ENCODE measurements around the gene SHISA6. TPM values are rescaled to one million over a fixed set of nuclear protein-coding genes. Genes with fewer than 3 reads are reported as not detected.

Gene SHISA6
- total RNA-seq, result not detected

GRCh38 chr17:11240841-11241610 lies at the start of gene SHISA6:
TSS of gene SHISA6 (plus strand) at chr17:11241213.
- DNase-seq (ENCODE audit: low spot score in 2 of 2), result no peak
- H3K27ac Mint-ChIP-seq, result no peak within 1 kb of the TSS
- H3K9me3 Mint-ChIP-seq, result peaks cover 0 to 9% of the 10 kb centered on the region in 2 donors
- peaks cover 0 to 17% of the 10 kb centered on the region in 2 donors for H3K36me3 Mint-ChIP-seq
- no peak for ATAC-seq

GRCh38 chr17:11195801-11196200 lies 45.2 kb upstream of the SHISA6 start:
- no peaks in the 10 kb centered on the region for H3K36me3 Mint-ChIP-seq
- no peak for DNase-seq (ENCODE audit: low spot score in 2 of 2)
- peaks cover 8% of the 10 kb centered on the region in 2 donors for H3K9me3 Mint-ChIP-seq
- H3K27ac Mint-ChIP-seq, result no peak overlapping the region
- ATAC-seq, result no peak

- Mint-ChIP-seq H3K36me3 (no peaks in the 10 kb centered on the region), H3K27ac (no peak overlapping the region), H3K9me3 (peaks cover 13 to 15% of the 10 kb centered on the region in 2 donors)
- DNase-seq (ENCODE audit: low spot score in 2 of 2) (no peak), ATAC-seq (no peak)
Observed at GRCh38 chr17:11204991-11205390, 36.0 kb upstream of the SHISA6 start.

- peaks cover 14 to 20% of the 10 kb centered on the region in 2 donors for H3K9me3 Mint-ChIP-seq
- ATAC-seq, result no peak
- no peak overlapping the region for H3K27ac Mint-ChIP-seq
- no peak for DNase-seq (ENCODE audit: low spot score in 2 of 2)
- H3K36me3 Mint-ChIP-seq, result peaks cover 5 to 6% of the 10 kb centered on the region in 2 donors
Observed at GRCh38 chr17:11205659-11206058, 35.4 kb upstream of the SHISA6 start.

DNA sequence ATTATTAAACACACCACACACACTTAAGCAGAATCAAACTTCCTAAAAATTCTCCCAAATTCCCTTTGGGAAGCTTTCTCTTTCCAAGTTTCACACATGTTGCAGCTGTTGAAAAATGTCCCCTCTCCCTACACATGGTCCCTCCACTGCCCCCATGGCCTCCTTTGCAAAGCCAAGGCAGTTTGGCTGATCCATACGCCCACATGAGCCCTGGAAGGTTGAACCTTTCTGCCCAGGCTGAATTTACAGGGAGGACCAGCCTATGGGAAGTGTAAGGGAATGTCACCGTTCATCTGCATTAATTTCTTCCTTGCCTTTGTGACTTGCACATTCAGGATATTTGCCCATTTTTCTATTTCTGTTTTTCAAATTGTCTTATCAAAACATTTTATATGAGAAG lies 31.1 kb upstream of the SHISA6 start:
- H3K27ac Mint-ChIP-seq, result no peak overlapping the region
- ATAC-seq, result no peak

GRCh38 chr17:11212792-11213191 lies 28.2 kb upstream of the SHISA6 start:
- ATAC-seq (no peak), DNase-seq (ENCODE audit: low spot score in 2 of 2) (no peak)
- no peak overlapping the region for H3K27ac Mint-ChIP-seq
- peaks cover 24 to 32% of the 10 kb centered on the region in 2 donors for H3K9me3 Mint-ChIP-seq
- H3K36me3 Mint-ChIP-seq, result peaks cover 7 to 13% of the 10 kb centered on the region in 2 donors

More for the DNA sequence above, 31.1 kb upstream of the SHISA6 start:
- no peak for DNase-seq (ENCODE audit: low spot score in 2 of 2)
- Mint-ChIP-seq H3K36me3 (peaks cover 7 to 13% of the 10 kb centered on the region in 2 donors), H3K9me3 (peaks cover 28 to 36% of the 10 kb centered on the region in 2 donors)

- Mint-ChIP-seq H3K36me3 (peaks cover 0 to under 1% of the 10 kb centered on the region in 2 donors), H3K9me3 (peaks cover 6 to 18% of the 10 kb centered on the region in 2 donors), H3K27ac (no peak overlapping the region)
- no peak for ATAC-seq
- DNase-seq (ENCODE audit: low spot score in 2 of 2), result no peak
Observed at GRCh38 chr17:11216976-11217375, 24.0 kb upstream of the SHISA6 start.

DNA sequence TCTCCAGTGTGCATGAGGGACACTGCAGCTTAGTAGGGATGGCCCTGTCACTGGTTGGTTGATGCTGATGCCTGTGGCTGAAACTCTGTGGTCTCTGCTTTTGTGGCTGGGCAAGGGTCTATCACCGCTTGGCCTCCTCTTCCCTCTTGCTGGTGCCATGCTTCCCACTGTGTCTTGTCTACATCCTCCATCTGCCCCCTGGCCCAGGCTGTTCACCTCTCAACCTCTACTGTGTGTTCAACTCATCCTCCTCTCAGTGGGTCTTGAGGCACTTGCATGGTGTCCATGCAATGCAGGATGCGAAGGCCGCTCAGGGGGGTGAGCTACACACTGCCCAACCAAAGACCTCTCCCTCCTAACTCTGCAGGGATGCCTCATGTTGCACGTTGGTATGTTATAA lies 19.8 kb upstream of the SHISA6 start:
- Mint-ChIP-seq H3K9me3 (peaks cover 12 to 13% of the 10 kb centered on the region in 2 donors), H3K27ac (no peak overlapping the region), H3K36me3 (no peaks in the 10 kb centered on the region)
- DNase-seq (ENCODE audit: low spot score in 2 of 2) (no peak), ATAC-seq (no peak)

GRCh38 chr17:11221721-11222120 lies 19.3 kb upstream of the SHISA6 start:
- no peaks in the 10 kb centered on the region for H3K36me3 Mint-ChIP-seq
- DNase-seq (ENCODE audit: low spot score in 2 of 2) (no peak), ATAC-seq (no peak)
- H3K27ac Mint-ChIP-seq, result no peak overlapping the region
- peaks cover 12 to 13% of the 10 kb centered on the region in 2 donors for H3K9me3 Mint-ChIP-seq

GRCh38 chr17:11238705-11239104 lies 2.3 kb upstream of the SHISA6 start:
- no peak for DNase-seq (ENCODE audit: low spot score in 2 of 2)
- Mint-ChIP-seq H3K9me3 (peaks cover 4 to 23% of the 10 kb centered on the region in 2 donors), H3K27ac (no peak overlapping the region), H3K36me3 (peaks cover 0 to 9% of the 10 kb centered on the region in 2 donors)
- no peak for ATAC-seq

DNA sequence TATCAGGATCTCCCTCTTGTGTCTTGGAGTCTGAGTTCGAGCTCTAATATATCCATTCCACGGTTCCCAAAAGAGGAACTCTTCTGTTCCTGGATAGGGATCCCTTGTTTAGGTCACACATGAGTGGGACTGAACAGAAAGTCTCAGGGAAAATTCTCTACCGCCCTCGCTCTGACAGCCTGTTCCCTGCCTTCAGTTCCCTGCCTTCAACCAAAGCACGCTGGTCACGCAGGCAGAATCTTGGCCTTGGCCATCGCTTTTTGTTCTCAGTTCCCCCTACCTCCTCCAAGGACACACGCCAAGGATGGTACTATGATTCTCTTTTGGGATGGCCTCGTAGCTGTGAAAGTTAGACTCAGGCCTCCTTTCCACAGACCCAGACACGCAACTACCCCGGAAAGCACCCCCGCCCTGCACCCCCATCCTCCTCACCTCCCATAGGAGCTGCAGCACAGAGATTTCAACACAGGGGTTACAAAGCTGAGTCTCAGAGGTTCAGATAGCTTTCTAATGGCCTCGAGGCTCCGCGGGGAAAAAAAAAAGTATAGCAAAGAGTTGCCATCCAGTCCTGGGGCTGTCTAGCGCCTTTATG lies 1.5 kb upstream of the SHISA6 start:
- DNase-seq (ENCODE audit: low spot score in 2 of 2) (no peak), ATAC-seq (no peak)
- H3K36me3 Mint-ChIP-seq, result peaks cover 0 to 17% of the 10 kb centered on the region in 2 donors
- peaks cover 0 to 20% of the 10 kb centered on the region in 2 donors for H3K9me3 Mint-ChIP-seq
- H3K27ac Mint-ChIP-seq, result no peak overlapping the region

DNA sequence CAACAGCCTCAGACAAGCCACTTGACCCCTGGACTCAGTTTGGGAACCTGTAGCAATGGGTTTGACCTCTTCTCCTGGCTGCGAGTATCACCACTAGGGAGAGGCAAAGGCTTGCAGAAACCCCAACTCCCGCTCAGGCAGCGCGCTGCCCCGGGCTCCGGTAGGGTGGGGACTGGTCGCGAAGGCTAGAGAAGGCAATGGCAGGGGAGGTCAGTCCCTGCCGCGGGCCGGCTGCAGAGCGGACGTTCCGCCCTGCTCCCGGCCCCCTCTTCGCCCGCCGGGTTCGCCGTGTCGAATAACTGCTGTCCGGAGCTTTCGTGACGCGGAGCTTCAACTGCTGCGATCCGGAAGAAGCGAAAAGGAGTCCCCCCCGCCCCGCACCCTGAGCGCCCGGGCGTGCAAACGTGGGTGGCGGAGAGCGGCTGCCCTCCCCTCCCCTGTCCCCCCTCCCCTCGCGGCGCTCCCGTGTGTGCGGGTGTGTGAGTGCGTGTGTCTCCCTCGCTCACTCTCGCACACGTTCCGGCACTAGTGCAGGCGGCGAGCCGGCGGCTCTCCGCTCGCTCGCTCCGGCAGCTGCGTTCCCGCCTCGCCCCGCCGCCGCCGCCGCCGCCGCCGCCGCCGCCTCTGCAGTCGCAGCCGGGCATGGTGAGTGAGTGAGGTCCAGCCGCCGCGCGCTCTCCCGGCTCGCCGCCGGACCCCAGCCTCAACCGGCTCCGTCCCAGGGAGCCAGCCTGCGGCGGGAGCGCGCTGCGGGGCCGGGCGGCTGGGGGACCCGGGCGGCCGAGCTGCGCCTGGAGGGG lies 772 bp upstream of the SHISA6 start:
- ATAC-seq (no peak), DNase-seq (ENCODE audit: low spot score in 2 of 2) (no peak)
- peaks cover 0 to 17% of the 10 kb centered on the region in 2 donors for H3K9me3 Mint-ChIP-seq
- peaks cover 0 to 17% of the 10 kb centered on the region in 2 donors for H3K36me3 Mint-ChIP-seq
- no peak overlapping the region for H3K27ac Mint-ChIP-seq

GRCh38 chr17:11241611-11242226 lies 706 bp downstream of the SHISA6 start:
- Mint-ChIP-seq H3K27ac (no peak overlapping the region), H3K36me3 (peaks cover 0 to 17% of the 10 kb centered on the region in 2 donors), H3K9me3 (peaks cover 0 to 9% of the 10 kb centered on the region in 2 donors)
- no peak for DNase-seq (ENCODE audit: low spot score in 2 of 2)
- no peak for ATAC-seq

GRCh38 chr17:11242411-11242810 lies 1.4 kb downstream of the SHISA6 start:
- peaks cover 0 to 9% of the 10 kb centered on the region in 2 donors for H3K9me3 Mint-ChIP-seq
- H3K27ac Mint-ChIP-seq, result no peak overlapping the region
- peaks cover 0 to 17% of the 10 kb centered on the region in 2 donors for H3K36me3 Mint-ChIP-seq
- no peak for ATAC-seq
- no peak for DNase-seq (ENCODE audit: low spot score in 2 of 2)

DNA sequence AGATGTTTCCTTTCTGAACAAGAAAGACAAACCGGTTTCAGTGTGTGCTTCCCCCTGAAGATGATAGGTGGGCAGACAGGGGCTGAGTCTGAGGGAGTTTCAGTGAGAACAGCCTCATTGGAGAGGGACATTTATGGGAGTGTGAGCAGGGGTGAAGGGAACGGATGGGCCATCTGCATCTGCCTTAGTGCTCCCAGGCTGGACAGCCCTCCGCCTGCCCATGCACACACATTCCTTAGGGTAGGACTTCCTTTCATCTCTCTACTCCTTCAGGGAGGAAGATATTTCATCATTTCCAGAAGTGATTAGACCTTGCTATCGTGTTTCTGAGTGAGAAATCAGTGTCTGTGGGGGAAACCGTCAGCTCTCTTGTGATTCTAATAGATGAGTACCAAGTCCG lies 3.8 kb downstream of the SHISA6 start:
- Mint-ChIP-seq H3K36me3 (peaks cover 0 to 17% of the 10 kb centered on the region in 2 donors), H3K27ac (no peak overlapping the region), H3K9me3 (peaks cover 0 to 10% of the 10 kb centered on the region in 2 donors)
- DNase-seq (ENCODE audit: low spot score in 2 of 2), result no peak
- no peak for ATAC-seq

GRCh38 chr17:11245187-11245586 lies 4.2 kb downstream of the SHISA6 start:
- Mint-ChIP-seq H3K9me3 (peaks cover 0 to 11% of the 10 kb centered on the region in 2 donors), H3K36me3 (peaks cover 0 to 17% of the 10 kb centered on the region in 2 donors), H3K27ac (no peak overlapping the region)
- ATAC-seq, result no peak
- no peak for DNase-seq (ENCODE audit: low spot score in 2 of 2)
